Liver (tissue), 3 donors: ENCODE measurements around the gene APOA1.

Experiments
- JUND ChIP-seq, 2 donors: IDR thresholded peaks; 2 replicates each; pipeline ENCODE4 v1.6.1; 2016; ENCODE audit warnings: antibody characterized with exemption in 2 of 2
- NR2F2 ChIP-seq: IDR thresholded peaks from 2 replicates; pipeline ENCODE4 v1.6.1; 2016; ENCODE audit warnings: antibody characterized with exemption
- TAF1 ChIP-seq: conservative IDR thresholded peaks from 2 replicates; pipeline ENCODE4 v1.6.1; 2016; ENCODE audit warnings: antibody characterized with exemption, mild to moderate bottlenecking
- YY1 ChIP-seq: IDR thresholded peaks from 2 replicates; pipeline ENCODE4 v1.6.1; 2016; ENCODE audit warnings: antibody characterized with exemption, mild to moderate bottlenecking
- TF ChIP-seq, protein P1 (sequence below): IDR thresholded peaks from 2 replicates; pipeline ENCODE4 v1.6.1; 2016; ENCODE audit warnings: antibody characterized with exemption
- TF ChIP-seq, protein P2 (sequence below): IDR thresholded peaks from 2 replicates; pipeline ENCODE4 v1.6.1; 2016; ENCODE audit warnings: antibody characterized with exemption
- TF ChIP-seq, protein P3 (sequence below): fragments of 150-350 bp; IDR thresholded peaks from 2 replicates; pipeline ENCODE4 v1.5.1; 2017; ENCODE audit warnings: improper control_type of control experiment, low read depth, low read length; ENCODE audit not compliant: missing input control
- TF ChIP-seq, protein P4 (sequence below): IDR thresholded peaks from 2 replicates; pipeline ENCODE4 v1.6.1; 2016; ENCODE audit warnings: antibody characterized with exemption, mild to moderate bottlenecking
- donor health status: healthy.
- donor health status: healthy.

DNA sequence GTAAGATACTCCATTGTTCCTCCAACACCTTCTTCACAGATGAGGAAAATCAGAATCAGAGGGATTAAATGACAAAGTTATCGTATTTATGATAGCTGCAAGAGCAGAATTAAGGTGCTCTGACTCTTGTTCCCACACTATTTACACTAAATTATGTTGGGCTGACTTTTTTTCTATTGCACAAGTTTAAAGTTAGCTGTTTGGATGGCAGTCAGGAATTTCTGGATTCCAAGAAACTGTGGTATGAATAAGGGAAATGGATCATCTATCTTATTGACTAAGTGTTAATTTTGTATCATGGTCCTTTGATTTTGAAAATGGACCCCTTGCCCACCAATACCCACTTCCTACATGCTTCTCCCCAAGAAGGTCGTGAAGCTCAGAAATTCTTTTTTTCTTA lies 19.9 kb upstream of the APOA1 start:
- TF ChIP-seq, protein P1, sequence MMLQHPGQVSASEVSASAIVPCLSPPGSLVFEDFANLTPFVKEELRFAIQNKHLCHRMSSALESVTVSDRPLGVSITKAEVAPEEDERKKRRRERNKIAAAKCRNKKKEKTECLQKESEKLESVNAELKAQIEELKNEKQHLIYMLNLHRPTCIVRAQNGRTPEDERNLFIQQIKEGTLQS, result no peak
- TF ChIP-seq, protein P2, sequence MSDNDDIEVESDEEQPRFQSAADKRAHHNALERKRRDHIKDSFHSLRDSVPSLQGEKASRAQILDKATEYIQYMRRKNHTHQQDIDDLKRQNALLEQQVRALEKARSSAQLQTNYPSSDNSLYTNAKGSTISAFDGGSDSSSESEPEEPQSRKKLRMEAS, result no peak
- TF ChIP-seq JUND (IDR thresholded peaks at IDR 0.05) (no peak), TAF1 (no peak), YY1 (no peak), NR2F2 (no peak)
- TF ChIP-seq, protein P3, sequence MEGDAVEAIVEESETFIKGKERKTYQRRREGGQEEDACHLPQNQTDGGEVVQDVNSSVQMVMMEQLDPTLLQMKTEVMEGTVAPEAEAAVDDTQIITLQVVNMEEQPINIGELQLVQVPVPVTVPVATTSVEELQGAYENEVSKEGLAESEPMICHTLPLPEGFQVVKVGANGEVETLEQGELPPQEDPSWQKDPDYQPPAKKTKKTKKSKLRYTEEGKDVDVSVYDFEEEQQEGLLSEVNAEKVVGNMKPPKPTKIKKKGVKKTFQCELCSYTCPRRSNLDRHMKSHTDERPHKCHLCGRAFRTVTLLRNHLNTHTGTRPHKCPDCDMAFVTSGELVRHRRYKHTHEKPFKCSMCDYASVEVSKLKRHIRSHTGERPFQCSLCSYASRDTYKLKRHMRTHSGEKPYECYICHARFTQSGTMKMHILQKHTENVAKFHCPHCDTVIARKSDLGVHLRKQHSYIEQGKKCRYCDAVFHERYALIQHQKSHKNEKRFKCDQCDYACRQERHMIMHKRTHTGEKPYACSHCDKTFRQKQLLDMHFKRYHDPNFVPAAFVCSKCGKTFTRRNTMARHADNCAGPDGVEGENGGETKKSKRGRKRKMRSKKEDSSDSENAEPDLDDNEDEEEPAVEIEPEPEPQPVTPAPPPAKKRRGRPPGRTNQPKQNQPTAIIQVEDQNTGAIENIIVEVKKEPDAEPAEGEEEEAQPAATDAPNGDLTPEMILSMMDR, result no peak
- TF ChIP-seq, protein P4, sequence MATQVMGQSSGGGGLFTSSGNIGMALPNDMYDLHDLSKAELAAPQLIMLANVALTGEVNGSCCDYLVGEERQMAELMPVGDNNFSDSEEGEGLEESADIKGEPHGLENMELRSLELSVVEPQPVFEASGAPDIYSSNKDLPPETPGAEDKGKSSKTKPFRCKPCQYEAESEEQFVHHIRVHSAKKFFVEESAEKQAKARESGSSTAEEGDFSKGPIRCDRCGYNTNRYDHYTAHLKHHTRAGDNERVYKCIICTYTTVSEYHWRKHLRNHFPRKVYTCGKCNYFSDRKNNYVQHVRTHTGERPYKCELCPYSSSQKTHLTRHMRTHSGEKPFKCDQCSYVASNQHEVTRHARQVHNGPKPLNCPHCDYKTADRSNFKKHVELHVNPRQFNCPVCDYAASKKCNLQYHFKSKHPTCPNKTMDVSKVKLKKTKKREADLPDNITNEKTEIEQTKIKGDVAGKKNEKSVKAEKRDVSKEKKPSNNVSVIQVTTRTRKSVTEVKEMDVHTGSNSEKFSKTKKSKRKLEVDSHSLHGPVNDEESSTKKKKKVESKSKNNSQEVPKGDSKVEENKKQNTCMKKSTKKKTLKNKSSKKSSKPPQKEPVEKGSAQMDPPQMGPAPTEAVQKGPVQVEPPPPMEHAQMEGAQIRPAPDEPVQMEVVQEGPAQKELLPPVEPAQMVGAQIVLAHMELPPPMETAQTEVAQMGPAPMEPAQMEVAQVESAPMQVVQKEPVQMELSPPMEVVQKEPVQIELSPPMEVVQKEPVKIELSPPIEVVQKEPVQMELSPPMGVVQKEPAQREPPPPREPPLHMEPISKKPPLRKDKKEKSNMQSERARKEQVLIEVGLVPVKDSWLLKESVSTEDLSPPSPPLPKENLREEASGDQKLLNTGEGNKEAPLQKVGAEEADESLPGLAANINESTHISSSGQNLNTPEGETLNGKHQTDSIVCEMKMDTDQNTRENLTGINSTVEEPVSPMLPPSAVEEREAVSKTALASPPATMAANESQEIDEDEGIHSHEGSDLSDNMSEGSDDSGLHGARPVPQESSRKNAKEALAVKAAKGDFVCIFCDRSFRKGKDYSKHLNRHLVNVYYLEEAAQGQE, result no peak
